GM19351 (cell line): ENCODE results near the gene MACROD2.
"Not testable (repeated sequence)": the region's sequence is repeated elsewhere in the genome, so short reads cannot be mapped to it uniquely, and the experiment has no call there.

Experiments
- ATAC-seq: cut with Tn5 transposase; IDR thresholded peaks from one replicate; pipeline ENCODE4 v1.9.1; 2021; ENCODE audit warnings: mild to moderate bottlenecking, moderate library complexity; ENCODE audit not compliant: unreplicated experiment

MACROD2 gene

DNA sequence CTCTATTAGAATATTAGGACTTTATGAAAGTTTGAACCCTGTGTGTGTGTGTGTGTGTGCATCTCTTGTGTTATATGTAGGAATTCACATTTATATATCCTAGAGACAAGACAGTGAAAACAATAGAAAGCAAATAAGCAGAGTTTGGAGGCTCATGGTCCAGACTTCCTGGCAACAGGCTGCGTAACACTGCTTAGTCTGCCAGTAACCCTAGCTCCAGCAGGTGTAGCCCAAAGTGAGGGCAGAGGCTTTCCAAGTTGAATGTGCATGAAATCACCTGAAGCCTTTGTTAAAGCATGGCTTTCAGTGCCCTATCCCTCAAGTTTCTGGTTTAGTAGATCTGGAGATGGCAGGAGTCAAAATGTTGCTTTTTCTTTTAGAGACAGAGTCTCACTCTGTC lies 2008.0 kb downstream of the MACROD2 start:
- ATAC-seq, result no peak

GRCh38 chr20:16004108-16004854 lies 2009.0 kb downstream of the MACROD2 start:
- ATAC-seq, result no peak

DNA sequence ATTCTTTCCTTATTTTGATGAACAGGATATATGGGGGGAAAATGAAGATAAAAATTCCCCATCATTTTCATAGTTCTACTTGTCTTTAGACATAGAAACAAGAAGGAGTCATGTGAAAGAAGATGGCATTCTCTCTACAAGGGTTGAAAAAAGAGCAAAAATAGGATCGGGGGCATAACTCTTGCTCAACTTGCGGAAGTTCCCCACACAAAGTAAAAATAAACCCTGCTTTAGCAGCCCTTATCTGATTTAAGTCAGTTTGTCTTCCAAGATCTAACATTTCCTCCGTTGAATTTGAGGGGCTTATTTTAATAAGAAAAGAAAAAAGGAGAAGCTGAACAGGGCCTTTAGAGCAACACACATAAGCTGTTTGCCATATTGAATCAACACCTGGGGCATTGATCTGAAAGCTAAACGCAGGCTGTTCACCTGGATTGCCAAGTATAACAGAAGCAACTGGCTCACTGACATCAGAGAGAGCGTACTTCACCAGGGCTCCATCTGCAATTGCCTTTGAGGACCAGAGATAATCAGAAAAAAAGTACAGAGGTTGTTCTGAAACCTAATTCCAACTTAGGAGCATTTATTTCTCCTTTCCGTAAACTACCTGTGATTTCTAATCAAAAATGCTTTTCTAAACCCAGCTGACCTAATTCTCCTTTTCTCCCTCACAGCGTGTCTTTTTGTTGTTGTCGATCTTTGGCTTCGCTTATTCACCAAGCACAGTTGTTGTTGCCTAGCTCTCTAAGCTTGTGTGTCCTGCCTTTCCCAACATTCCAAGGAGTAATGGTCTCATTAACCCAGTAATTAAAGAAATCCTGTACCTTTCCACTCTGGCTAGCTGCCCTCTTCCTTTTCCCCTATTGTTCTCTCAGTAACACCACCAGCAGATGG lies 2010.0 kb downstream of the MACROD2 start:
- ATAC-seq, result no peak

GRCh38 chr20:16005915-16006493 lies 2010.7 kb downstream of the MACROD2 start:
- no peak for ATAC-seq

DNA sequence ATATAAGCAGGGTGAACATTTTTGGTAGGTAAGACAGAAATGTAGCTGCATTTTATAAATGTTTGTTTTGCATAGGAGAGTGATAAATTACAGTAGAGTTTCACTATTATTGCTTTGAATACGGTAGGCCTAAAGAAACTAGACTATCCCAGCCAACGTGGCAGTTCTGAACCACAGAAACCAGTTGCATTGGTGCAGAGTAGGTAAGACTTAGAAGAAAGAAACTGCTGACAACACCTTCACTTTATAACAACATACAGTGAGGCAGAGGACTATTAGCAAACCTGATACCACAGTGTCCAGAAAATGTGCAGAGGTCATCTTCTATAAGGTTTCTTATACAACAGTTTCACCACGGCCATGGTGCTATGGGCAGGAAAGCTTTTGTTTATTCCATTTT lies 2011.8 kb downstream of the MACROD2 start:
- peak; percentile 99 for ATAC-seq

DNA sequence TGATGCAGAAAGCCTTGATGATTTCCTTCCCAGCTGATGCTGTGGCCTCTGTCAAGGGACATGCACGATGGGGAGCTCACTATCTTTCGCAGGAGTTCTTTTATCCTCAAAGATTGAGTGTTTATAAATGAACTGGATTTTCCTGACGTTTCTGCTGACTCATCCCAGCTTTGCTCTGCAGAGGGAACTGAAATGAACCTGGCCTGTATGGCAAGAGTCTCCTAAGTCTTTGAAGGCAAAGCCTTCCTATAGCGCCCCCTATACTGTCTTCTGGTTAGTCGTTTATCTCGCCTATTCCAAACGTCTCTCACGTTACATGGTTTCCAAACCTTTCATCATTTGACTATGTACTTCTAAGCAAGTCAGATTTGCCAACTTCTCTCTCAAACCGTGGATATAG lies 2012.6 kb downstream of the MACROD2 start:
- ATAC-seq, result no peak

DNA sequence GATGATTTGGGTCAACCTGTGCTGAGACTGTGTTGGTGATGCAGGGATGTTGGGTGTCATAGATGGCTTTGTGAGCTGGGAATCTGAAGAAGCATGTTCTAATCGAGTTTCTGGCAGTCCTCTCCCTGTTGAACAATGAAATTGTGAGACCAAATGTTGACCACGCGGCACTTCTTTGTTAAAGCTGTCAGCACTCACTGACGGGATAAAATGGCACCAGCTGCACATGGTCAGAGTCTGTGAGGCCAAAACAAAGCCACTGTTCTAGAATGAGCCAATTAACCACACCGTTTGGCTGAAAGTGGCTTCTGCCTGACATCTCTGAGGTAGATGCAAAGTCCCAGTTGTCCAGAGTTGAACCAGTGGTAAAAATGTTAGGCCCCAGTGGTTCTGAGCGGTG lies 2015.7 kb downstream of the MACROD2 start:
- ATAC-seq, result no peak

- no peak for ATAC-seq
Measured at GRCh38 chr20:16011519-16011918, 2016.2 kb downstream of the MACROD2 start.

- ATAC-seq, result not testable (repeated sequence)
Measured at GRCh38 chr20:16012934-16013333, 2017.6 kb downstream of the MACROD2 start.

DNA sequence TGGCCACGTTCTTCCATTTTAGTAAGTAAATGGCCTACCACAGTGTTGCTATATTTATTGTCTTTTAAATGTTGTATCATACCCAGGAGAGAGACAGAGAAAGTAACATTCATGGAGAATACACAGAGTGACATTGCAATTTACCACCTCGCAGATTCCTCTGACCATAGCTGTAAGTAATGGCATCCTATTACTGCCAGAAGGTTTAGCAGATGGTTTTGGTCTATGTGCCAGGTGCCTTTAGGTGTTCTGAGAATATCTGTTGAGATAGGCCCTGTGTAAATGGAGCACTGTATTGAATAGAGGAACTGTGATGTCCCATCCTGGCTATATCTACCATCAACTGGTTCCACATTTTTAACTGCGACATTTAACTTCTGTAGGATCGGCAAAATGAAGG lies 2018.3 kb downstream of the MACROD2 start:
- ATAC-seq, result no peak

GRCh38 chr20:16014436-16014835 lies 2019.1 kb downstream of the MACROD2 start:
- no peak for ATAC-seq

DNA sequence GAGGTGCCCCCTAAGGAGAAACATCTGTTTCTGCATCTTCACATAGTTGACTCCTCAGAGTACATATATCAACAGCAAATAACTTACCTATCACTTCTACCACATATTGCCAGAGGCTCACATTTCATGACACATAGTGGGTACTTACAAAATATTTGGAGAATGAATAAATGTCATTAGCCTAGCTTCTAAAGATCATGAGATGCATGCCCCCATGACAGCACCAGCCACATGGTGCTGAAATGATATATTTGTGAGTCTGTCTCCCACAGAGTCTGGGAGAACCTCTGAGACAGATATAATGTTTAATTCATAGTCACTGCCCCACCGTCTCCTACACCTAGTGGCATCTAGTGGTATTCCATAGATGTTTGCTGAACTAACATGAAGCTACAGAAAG lies 2022.3 kb downstream of the MACROD2 start:
- ATAC-seq, result no peak

DNA sequence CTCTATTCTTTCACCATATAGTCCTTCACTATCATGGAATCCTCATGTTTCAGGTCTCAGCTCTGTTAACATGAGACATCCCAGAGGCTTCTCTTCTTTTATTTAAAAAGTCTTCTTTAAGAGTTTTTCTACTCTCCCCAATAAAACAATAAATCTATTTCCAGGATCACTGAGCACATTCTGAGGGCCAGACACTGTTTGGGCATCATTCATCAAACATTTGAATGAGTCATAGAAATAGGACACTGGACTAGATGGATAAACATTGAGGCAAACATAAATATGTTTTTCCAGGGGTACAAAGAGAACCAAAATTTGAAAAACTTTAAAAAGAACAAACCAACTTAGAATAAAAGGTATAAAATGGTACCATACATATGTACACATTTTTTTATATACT lies 2023.6 kb downstream of the MACROD2 start:
- no peak for ATAC-seq

DNA sequence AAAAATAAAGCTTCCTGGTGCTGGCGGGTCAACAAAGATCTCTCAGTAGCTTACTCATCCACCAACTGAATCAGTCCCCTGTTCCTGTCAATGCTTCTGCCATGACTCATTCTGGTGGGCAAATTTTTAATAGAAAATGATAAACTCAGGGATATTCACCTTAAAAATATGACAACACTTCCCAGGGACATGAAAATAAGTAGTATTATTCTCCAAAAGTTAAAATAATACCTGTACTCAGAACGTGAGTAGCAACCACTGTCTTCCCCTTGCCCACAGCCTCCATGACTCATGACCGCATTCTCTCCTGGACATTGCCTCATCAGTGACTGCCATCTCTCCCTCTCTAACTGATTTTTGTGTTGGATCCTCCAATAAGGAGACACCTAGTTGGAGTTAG lies 2025.7 kb downstream of the MACROD2 start:
- no peak for ATAC-seq

DNA sequence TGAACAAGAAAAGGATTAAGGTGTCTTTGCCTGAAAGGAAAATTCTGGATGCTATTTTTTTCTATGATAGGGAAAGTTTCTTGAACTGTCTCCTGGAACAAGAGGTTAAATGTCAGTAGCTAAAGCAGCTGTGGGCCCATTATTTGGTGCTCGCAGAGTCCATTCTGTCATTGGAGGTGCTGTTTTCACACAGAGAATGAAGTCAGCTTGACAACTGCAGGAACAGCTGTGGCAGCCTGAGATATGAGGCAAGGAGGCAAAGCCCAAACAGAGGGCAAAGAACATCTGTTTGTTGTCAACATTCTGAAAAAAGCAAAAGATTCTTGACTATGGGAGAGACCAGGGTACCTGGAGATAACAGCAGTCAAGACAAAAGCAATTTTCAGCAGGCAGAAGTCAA lies 2029.8 kb downstream of the MACROD2 start:
- ATAC-seq, result no peak

GRCh38 chr20:16027686-16028085 lies 2032.4 kb downstream of the MACROD2 start:
- no peak for ATAC-seq

- ATAC-seq, result peak; percentile 87
Measured at GRCh38 chr20:16028923-16029322, 2033.6 kb downstream of the MACROD2 start.

DNA sequence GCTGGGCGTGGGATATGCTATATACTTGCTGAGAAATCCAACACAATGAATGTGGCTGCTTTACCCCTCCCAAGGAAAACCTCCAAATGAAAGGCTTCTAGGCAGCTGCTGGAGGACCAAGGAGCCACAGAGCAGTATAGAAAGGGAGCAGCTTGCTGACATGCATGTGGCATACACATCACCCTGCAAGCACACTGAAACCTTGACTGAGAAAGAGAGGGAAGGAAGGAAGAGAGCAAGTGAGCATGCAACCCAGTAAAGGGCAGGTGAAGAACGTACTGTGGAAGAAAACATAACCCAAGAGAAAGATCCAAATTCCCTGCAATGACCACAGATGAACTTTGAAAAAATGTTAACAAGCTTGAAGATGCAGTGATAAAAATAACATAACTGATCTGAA lies 2034.9 kb downstream of the MACROD2 start:
- ATAC-seq, result no peak

DNA sequence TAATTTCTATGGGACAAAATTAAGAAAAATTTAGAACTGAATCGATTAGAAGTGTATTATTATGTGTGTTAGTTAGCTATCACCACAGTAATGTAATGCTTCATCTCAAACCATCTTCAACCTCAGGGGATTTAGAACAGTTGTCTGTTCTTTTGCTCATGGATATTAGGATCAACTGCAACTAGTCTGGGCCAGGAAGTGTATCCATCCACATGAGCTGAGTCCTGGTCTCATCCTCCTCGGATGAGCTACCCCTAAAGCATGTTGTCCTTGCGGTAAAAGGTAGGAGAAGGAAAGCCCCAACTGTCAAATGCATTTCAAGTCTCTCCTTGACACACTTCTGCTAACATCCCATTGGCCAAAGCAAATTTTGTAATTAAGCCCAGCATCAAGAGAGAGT lies 2040.3 kb downstream of the MACROD2 start:
- no peak for ATAC-seq

DNA sequence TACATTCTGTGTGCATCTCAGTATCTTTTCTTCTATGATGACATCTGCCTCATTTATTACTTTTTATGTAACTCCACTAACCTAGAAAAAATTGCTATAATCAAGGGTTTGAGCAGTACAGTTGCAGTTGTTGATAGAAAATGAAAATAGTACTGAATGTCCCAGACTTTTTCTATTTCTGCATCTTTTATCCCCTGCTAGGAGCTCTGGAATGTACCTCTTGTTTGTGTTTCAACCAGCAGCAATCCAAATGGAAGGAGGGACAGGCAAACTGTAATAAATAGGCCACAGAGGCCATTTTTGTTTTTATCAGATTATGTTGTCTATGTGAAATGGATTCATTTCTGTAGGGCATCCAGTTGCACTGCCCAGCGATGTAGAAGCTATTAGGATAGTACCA lies 2041.0 kb downstream of the MACROD2 start:
- no peak for ATAC-seq

- no peak for ATAC-seq
Measured at GRCh38 chr20:16040742-16041141, 2045.4 kb downstream of the MACROD2 start.

- no peak for ATAC-seq
Measured at GRCh38 chr20:16042731-16043130, 2047.4 kb downstream of the MACROD2 start.
